Neural crest cell (in vitro differentiated cells): ENCODE results near the gene SPATA25. TPM values are rescaled to one million over a fixed set of nuclear protein-coding genes. Genes with fewer than 3 reads are reported as not detected.
"Not testable (repeated sequence)": the region's sequence is repeated elsewhere in the genome, so short reads cannot be mapped to it uniquely, and the experiment has no call there.

Source experiments
- DNase-seq: peaks from one replicate; pipeline ENCODE4 v3.0.0; 2021; ENCODE audit warnings: low read depth, mixed read lengths, low spot score
- H3K27ac Mint-ChIP-seq: one replicate; pipeline ENCODE4 v1.8.0; 2021; ENCODE audit warnings: mild to moderate bottlenecking, mixed read lengths; ENCODE audit not compliant: unreplicated experiment
- H3K27me3 Mint-ChIP-seq: 2 replicates; pipeline ENCODE4 v1.8.0; 2021; ENCODE audit warnings: low read depth, mild to moderate bottlenecking, mixed read lengths
- H3K36me3 Mint-ChIP-seq: 2 replicates; pipeline ENCODE4 v1.8.0; 2021; ENCODE audit warnings: low read depth, mild to moderate bottlenecking, mixed read lengths
- H3K4me1 Mint-ChIP-seq: 2 replicates; pipeline ENCODE4 v1.8.0; 2021; ENCODE audit warnings: mixed read lengths
- H3K4me3 Mint-ChIP-seq: one replicate; pipeline ENCODE4 v1.8.0; 2021; ENCODE audit warnings: mild to moderate bottlenecking, mixed read lengths
- H3K9me3 Mint-ChIP-seq: 2 replicates; pipeline ENCODE4 v1.8.0; 2021; ENCODE audit warnings: mixed read lengths
- CTCF ChIP-seq: fragments of 200-600 bp; sonication (generic); conservative IDR thresholded peaks from 2 replicates; pipeline ENCODE4 v1.5.0; 2021; ENCODE audit warnings: antibody characterized with exemption, mild to moderate bottlenecking
- total RNA-seq: library from RNA; stranded (reverse); gene quantifications from 2 replicates; pipeline ENCODE4 v1.2.1, GENCODE V29; 2021

The SPATA25 gene
- total RNA-seq, 1 donor from 2014 or later, result 2.2 TPM

- no peak overlapping the region for H3K27ac Mint-ChIP-seq
- no peak for DNase-seq
- H3K4me3 Mint-ChIP-seq, result no peak overlapping the region
- peaks cover 10% of the 10 kb centered on the region for H3K4me1 Mint-ChIP-seq
- H3K9me3 Mint-ChIP-seq, result no peaks in the 10 kb centered on the region
- no peak for TF ChIP-seq CTCF
- H3K36me3 Mint-ChIP-seq, result peaks cover 7% of the 10 kb centered on the region
- no peaks in the 10 kb centered on the region for H3K27me3 Mint-ChIP-seq
Observed at GRCh38 chr20:45905505-45906079, 18.2 kb upstream of the SPATA25 start.

- TF ChIP-seq CTCF, result no peak
- no peak for DNase-seq
- Mint-ChIP-seq H3K27ac (no peak overlapping the region), H3K36me3 (peaks cover 7% of the 10 kb centered on the region), H3K4me3 (no peak overlapping the region), H3K27me3 (no peaks in the 10 kb centered on the region), H3K9me3 (no peaks in the 10 kb centered on the region), H3K4me1 (peaks cover 4% of the 10 kb centered on the region)
Observed at GRCh38 chr20:45904583-45905504, 17.4 kb upstream of the SPATA25 start.

- Mint-ChIP-seq H3K4me3 (no peak overlapping the region), H3K9me3 (no peaks in the 10 kb centered on the region), H3K27ac (no peak overlapping the region), H3K27me3 (no peaks in the 10 kb centered on the region), H3K4me1 (no peaks in the 10 kb centered on the region), H3K36me3 (peaks cover 1% of the 10 kb centered on the region)
- TF ChIP-seq CTCF, result no peak
- DNase-seq, result no peak
Observed at GRCh38 chr20:45902199-45902701, 14.8 kb upstream of the SPATA25 start.

- H3K27ac Mint-ChIP-seq, H3K4me3 Mint-ChIP-seq, H3K36me3 Mint-ChIP-seq, H3K9me3 Mint-ChIP-seq, H3K4me1 Mint-ChIP-seq, DNase-seq, H3K27me3 Mint-ChIP-seq: not testable (repeated sequence)
Observed at GRCh38 chr20:45901332-45901731, 13.9 kb upstream of the SPATA25 start.

GRCh38 chr20:45899046-45899835 lies 11.8 kb upstream of the SPATA25 start:
- H3K27me3 Mint-ChIP-seq, result no peaks in the 10 kb centered on the region
- H3K9me3 Mint-ChIP-seq, result no peaks in the 10 kb centered on the region
- no peak for DNase-seq
- TF ChIP-seq CTCF, result no peak
- H3K36me3 Mint-ChIP-seq, result no peaks in the 10 kb centered on the region
- no peak overlapping the region for H3K4me3 Mint-ChIP-seq
- H3K4me1 Mint-ChIP-seq, result peaks cover under 1% of the 10 kb centered on the region
- H3K27ac Mint-ChIP-seq, result no peak overlapping the region
